SK-N-SH treated with all-trans-retinoic acid at 6 μM for 48 hours (cell line): Measurements from ENCODE around the gene COX8C.

Source experiments
- ARNTL ChIP-seq: fragments of 450-650 bp; formaldehyde crosslinking; IDR thresholded peaks from 2 replicates; pipeline ENCODE4 v1.5.0; 2020; ENCODE audit warnings: low read depth, mild to moderate bottlenecking, moderate library complexity, borderline replicate concordance
- TOX ChIP-seq: fragments of 250-450 bp; sonication (Bioruptor Pico); IDR thresholded peaks from 2 replicates; pipeline ENCODE4 v1.8.0; 2021; ENCODE audit warnings: mild to moderate bottlenecking, moderate library complexity, borderline replicate concordance
- TF ChIP-seq, protein P1 (sequence below): fragments of 250-450 bp; sonication (Bioruptor Pico); IDR thresholded peaks from 2 replicates; pipeline ENCODE4 v1.8.0; 2020; ENCODE audit warnings: mild to moderate bottlenecking, moderate library complexity, borderline replicate concordance

DNA sequence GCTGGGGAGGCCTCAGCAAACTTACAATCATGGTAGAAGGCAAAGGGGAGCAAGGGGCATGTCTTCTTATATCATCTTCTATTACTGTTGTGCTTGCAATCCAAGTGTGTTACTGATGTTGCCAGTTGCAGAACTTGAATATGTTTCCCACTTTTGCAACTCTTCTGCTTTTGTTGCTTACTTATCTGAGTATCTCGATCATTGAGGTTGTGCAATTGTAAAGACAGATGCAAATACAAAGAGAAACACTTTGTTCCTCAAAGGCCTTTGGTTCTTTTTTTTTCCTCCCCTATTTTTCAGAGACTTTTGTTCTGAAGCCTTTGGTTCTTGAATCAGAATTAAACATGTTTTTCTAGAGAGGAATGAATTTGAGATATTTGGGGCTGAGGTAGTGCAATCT is 3.7 kb upstream of the COX8C start:
- TF ChIP-seq TOX (CRISPR knock-in tag) (no peak), ARNTL (CRISPR knock-in tag) (no peak)
- TF ChIP-seq, protein P1, sequence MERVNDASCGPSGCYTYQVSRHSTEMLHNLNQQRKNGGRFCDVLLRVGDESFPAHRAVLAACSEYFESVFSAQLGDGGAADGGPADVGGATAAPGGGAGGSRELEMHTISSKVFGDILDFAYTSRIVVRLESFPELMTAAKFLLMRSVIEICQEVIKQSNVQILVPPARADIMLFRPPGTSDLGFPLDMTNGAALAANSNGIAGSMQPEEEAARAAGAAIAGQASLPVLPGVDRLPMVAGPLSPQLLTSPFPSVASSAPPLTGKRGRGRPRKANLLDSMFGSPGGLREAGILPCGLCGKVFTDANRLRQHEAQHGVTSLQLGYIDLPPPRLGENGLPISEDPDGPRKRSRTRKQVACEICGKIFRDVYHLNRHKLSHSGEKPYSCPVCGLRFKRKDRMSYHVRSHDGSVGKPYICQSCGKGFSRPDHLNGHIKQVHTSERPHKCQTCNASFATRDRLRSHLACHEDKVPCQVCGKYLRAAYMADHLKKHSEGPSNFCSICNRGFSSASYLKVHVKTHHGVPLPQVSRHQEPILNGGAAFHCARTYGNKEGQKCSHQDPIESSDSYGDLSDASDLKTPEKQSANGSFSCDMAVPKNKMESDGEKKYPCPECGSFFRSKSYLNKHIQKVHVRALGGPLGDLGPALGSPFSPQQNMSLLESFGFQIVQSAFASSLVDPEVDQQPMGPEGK (CRISPR knock-in tag) = no peak
